Measurements from ENCODE around the gene MSI2.

- TF ChIP-seq EZH2 (IDR thresholded peaks at IDR 0.05; ENCODE audit: insufficient read depth, poor library complexity, severe bottlenecking) (no peak), EZH2phosphoT487 (IDR thresholded peaks at IDR 0.05; ENCODE audit: insufficient read depth, low read depth) (no peak)
Measured at GRCh38 chr17:57623620-57624019, 367.3 kb downstream of the MSI2 start.

Measured in GM23248 (cell line).